ENCODE measurements around the gene ID3. TPM values are rescaled to one million over a fixed set of nuclear protein-coding genes. Genes with fewer than 3 reads are reported as not detected.
A peak's percentile ranks its signal among the peaks of the same experiment; 100 is the strongest.
"Not testable (repeated sequence)": the region's sequence is repeated elsewhere in the genome, so short reads cannot be mapped to it uniquely, and the experiment has no call there.

The ID3 gene
- total RNA-seq, 1 donor from 2014 or later, result 47.4 TPM

- FAIRE-seq, result no peak
- H3K27me3 ChIP-seq (ENCODE audit: control insufficient read depth, insufficient read depth, low read length), result no peaks in the 10 kb centered on the region
- H3K4me3 ChIP-seq (ENCODE audit: low read depth, low read length), result no peak overlapping the region
- no peak for DNase-seq (ENCODE audit: low read depth)
- H3K36me3 ChIP-seq (ENCODE audit: control insufficient read depth, insufficient read depth, low read length), result no peaks in the 10 kb centered on the region
- TF ChIP-seq, protein P1, sequence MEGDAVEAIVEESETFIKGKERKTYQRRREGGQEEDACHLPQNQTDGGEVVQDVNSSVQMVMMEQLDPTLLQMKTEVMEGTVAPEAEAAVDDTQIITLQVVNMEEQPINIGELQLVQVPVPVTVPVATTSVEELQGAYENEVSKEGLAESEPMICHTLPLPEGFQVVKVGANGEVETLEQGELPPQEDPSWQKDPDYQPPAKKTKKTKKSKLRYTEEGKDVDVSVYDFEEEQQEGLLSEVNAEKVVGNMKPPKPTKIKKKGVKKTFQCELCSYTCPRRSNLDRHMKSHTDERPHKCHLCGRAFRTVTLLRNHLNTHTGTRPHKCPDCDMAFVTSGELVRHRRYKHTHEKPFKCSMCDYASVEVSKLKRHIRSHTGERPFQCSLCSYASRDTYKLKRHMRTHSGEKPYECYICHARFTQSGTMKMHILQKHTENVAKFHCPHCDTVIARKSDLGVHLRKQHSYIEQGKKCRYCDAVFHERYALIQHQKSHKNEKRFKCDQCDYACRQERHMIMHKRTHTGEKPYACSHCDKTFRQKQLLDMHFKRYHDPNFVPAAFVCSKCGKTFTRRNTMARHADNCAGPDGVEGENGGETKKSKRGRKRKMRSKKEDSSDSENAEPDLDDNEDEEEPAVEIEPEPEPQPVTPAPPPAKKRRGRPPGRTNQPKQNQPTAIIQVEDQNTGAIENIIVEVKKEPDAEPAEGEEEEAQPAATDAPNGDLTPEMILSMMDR (IDR thresholded peaks at IDR 0.05; ENCODE audit: insufficient read depth, low read length, severe bottlenecking), result no peak
Measured at GRCh38 chr1:23590058-23590783, 30.9 kb upstream of the ID3 start.

- TF ChIP-seq, protein P1 (IDR thresholded peaks at IDR 0.05; ENCODE audit: insufficient read depth, low read length, severe bottlenecking), result no peak
- H3K4me3 ChIP-seq (ENCODE audit: low read depth, low read length), result no peak overlapping the region
- DNase-seq (ENCODE audit: low read depth), result no peak
- FAIRE-seq, result no peak
- no peaks in the 10 kb centered on the region for H3K27me3 ChIP-seq (ENCODE audit: control insufficient read depth, insufficient read depth, low read length)
- H3K36me3 ChIP-seq (ENCODE audit: control insufficient read depth, insufficient read depth, low read length), result no peaks in the 10 kb centered on the region
Measured at GRCh38 chr1:23589585-23589986, 30.3 kb upstream of the ID3 start.

GRCh38 chr1:23588749-23589548, 29.6 kb upstream of the ID3 start:
- no peak for FAIRE-seq
- TF ChIP-seq, protein P1 (IDR thresholded peaks at IDR 0.05; ENCODE audit: insufficient read depth, low read length, severe bottlenecking), result no peak
- H3K4me3 ChIP-seq (ENCODE audit: low read depth, low read length), result no peak overlapping the region
- peak; percentile 80 for DNase-seq (ENCODE audit: low read depth)
- no peaks in the 10 kb centered on the region for H3K36me3 ChIP-seq (ENCODE audit: control insufficient read depth, insufficient read depth, low read length)
- no peaks in the 10 kb centered on the region for H3K27me3 ChIP-seq (ENCODE audit: control insufficient read depth, insufficient read depth, low read length)

DNA sequence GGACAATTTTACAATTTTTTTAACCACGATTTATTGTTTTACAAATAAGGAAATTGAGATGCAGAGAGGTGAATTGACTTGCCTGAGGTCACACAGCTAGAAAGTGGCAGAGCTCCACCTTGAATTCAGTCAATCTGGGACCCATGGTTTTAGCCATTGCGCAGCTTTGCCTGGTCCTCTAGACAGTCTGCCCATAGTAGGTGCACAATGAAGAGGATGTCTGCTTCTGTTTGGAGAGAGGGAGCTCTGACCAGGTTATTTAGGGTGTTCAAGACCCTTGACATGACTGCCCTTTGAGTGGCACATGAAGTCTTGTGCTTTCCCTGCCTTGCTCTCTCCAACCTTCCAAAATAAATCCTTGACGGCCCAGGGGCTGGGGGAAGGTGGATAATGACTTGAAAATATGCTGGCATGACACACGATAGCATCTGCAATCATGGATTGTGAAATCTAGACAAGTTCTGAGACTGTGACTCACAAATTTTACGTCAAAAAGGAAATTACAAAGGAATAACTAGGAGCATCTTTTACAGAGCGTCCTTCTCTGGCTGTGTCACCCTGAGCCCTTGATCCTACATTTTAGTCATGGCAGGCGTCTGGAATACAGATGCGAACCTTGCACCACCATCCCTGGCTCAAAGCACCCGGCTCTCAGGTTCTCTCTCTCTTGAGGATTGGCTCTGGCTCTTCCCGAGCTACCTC, 26.2 kb upstream of the ID3 start:
- Histone ChIP-seq H3K27me3 (ENCODE audit: control insufficient read depth, insufficient read depth, low read length) (no peaks in the 10 kb centered on the region), H3K4me3 (ENCODE audit: low read depth, low read length) (no peak overlapping the region), H3K36me3 (ENCODE audit: control insufficient read depth, insufficient read depth, low read length) (no peaks in the 10 kb centered on the region)
- TF ChIP-seq, protein P1 (IDR thresholded peaks at IDR 0.05; ENCODE audit: insufficient read depth, low read length, severe bottlenecking), result no peak
- peak; percentile 32 for FAIRE-seq
- DNase-seq (ENCODE audit: low read depth), result peak; percentile 99

GRCh38 chr1:23583727-23584126, 24.4 kb upstream of the ID3 start:
- not testable (repeated sequence) for FAIRE-seq; H3K4me3 ChIP-seq (ENCODE audit: low read depth, low read length); DNase-seq (ENCODE audit: low read depth); H3K27me3 ChIP-seq (ENCODE audit: control insufficient read depth, insufficient read depth, low read length); H3K36me3 ChIP-seq (ENCODE audit: control insufficient read depth, insufficient read depth, low read length)

DNA sequence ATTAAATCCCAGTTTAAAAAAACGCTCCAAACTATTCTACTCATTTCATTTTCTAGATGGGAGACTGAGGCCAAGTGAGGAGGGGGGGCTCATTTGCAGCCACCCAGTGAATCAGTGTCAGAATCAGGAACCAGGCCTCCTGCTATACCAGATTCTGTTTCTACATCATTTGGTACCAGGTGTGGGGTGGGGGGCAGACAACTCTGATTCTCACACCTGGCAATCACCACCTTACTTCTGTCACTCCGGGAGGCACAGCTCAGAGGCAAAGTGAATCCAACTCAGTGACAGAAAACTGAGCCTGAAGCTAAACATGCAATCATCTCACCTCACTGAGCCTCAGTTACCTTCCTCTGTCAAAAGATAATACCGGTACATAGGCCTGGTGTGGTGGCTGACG, 23.5 kb upstream of the ID3 start:
- no peak for FAIRE-seq
- no peak for DNase-seq (ENCODE audit: low read depth)
- TF ChIP-seq, protein P1 (IDR thresholded peaks at IDR 0.05; ENCODE audit: insufficient read depth, low read length, severe bottlenecking), result no peak
- Histone ChIP-seq H3K4me3 (ENCODE audit: low read depth, low read length) (no peak overlapping the region), H3K27me3 (ENCODE audit: control insufficient read depth, insufficient read depth, low read length) (no peaks in the 10 kb centered on the region), H3K36me3 (ENCODE audit: control insufficient read depth, insufficient read depth, low read length) (no peaks in the 10 kb centered on the region)
